ENCODE data around the gene PHYHIPL.

Gene PHYHIPL

DNA sequence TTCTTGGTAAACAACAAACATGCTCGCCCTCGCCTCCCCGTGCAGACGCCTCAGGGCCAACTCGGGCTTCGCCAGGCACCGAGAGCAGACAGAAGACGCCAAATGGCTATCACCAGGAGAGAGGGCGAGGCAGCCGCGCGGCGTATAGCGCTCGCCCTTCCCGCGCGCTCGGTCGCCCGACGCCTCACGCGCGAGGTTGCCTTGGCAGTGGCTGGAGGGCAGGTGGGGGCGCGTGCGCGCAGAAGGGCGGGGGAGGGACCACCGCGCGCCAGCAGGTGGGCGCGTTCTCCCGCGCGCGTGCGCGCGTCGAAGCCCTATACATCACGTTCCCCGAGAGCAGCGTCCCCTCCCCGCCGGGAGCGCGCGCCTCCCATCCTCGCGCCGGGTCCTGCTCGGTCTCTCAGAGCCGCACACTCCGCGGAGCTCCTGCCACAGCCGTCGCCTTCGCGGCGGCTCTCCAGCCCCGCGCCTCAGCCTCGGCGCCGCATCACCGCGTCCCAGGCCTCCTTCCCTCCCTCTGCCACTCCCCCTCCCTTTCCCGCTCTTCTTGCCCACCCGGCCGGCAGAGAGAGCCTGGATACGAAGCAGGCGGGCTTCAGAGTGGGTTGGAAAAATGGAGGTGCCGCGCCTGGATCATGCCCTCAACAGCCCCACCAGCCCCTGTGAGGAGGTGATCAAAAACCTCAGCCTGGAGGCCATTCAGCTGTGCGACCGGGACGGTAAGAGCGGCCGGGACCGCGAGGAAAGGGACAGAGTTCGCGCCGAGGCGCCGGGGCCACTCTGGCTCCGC, at the start of gene PHYHIPL:
Gene PHYHIPL, plus strand, starts transcription at position 403 of the 790 bp plus-strand sequence. Its CDS starts 211 bp downstream, at position 614.
- DNase-seq: no peak

DNA sequence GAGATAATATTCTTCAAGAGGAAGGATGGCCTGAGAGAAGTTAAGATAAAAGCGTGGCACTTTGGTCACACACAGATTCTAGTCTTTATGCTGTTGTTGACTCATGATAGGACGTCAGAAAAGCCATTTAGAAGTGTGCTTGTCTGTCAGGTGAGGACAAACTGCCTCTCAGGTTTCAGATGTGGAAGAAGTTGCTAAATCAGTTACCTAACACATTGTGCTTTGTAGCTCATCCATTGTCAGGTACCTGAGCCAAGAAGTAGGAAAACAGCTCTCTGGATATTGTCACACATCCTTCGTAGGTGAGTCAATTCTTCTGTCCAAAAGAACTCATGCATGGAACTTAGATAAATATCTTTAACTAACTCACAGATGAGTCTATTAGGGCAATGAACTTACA, 49.5 kb upstream of the PHYHIPL start:
- DNase-seq: no peak

DNA sequence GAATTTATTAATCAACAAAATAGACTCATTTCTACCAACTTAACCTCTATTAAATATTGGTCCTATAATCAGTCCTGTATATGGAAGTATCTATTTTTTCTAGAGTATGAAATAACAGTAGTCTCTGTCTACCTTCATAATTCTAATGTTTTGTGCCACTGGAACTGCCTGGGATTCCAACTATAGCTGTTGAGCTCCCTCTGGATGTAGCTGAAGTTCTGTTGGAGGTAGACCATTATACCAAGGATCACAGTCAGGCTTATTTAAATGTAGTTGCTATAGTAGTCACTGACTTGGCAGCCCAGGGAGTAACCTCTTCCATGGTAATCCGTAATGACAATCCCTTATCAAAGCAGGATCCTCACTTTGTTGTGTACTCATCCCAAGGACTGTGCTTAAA, 48.5 kb upstream of the PHYHIPL start:
- no peak for DNase-seq

DNA sequence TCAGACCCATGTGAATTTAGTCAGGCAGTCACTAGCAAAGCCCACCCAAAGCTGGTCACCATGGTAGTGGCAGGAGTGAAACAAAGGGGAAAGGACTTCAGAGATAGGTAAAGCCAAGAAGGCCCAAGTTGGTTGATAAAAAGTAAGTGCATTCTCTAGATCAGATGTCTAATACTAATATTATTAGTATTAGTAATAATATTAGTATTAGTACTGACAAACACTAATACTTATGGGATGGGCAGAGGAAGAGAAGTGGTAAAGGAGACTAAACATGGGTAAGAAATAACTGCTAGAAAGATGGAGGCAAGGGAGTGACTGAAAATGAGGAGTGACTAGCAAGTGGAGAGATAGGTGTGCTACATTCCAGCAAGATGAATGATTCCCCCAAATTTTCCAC, 46.6 kb upstream of the PHYHIPL start:
- no peak for DNase-seq

DNA sequence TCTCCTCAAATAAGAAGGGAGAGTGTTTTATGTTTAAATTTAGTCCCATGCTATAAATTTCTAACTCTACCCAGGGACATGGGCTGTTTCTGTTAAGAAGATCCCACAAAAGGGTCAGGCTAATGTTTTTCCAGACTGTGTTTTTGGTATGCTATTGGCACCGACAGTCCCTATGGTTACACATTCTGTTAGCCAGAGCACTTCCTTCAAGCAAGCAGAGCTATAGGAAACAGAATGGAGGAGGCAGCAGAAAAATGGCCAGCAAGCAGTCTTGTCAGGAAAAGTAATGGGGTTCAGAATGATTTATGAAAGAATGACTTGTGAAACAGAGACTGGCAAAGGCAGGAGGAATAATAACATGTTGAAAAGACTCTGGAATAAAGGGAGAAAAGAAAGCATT, 44.8 kb upstream of the PHYHIPL start:
- no peak for DNase-seq

DNA sequence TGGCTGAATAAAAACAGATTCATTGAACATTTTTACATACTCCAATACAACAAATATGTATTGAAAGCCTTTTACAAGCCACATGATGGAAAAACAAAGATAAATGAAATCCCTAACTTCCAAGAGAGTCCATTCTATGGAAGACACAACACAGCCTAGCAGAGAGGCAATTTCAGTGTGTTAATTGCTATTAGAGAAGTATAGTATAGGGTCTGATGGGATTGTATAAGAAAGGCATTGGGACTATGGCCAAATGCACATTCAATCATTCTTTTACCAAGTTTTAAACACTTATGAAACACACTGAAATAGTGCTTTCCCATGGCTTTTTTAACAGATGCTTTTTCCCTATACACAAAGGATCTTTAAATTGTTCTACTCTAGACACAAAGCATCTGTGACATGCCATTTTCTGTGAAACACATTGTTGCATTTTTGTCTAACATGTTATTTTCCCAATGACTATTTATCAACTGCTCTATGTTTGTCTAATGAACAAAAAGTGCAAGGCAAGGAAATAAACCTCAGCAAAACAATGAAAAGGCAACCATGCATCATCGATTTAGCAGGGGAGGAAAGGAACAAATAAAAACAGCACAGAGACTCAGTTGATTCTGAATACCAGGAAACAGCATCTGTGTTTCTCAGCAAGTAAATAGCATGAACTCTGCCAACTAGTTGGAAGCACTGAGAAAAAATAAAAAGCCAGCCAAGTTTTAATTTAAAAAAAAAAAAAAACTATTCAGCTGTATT, 42.4 kb upstream of the PHYHIPL start:
- no peak for DNase-seq

DNA sequence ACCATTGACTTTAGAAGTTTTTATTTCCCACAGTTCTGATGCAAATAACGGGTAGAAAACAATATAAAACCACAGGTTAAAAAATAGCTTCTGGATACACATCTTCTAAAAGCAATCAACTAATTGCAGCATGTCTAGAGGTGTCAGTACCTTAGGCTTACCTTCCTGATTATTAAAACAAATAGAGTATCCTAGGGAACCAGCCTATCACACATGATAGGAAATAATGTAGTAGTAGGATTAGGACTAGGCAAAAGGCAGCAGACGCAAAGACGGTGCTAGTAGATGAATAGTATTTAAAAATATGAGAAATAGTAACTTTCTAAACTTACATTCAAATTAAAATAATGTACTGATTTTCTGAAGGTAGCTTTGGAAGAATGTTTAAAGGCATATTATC, 41.7 kb upstream of the PHYHIPL start:
- no peak for DNase-seq

DNA sequence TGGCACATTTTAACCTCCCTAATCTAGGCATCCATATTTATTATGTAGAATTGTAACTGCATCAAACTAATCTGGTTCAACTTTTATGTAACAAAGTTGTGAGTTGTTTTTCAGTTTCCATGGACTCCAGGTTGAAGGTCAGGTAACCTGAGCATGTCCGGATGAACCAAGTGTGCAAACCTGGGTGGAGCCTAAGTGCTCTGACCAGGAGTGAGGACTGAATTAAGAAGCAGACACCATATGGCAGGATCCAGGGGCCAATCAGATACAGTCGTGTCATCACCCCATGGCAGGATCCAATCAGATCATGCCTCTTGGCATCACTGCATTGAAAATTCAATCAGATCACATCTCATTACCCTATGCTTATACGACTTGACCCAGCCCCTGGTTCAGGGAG, 41.2 kb upstream of the PHYHIPL start:
- DNase-seq: no peak

DNA sequence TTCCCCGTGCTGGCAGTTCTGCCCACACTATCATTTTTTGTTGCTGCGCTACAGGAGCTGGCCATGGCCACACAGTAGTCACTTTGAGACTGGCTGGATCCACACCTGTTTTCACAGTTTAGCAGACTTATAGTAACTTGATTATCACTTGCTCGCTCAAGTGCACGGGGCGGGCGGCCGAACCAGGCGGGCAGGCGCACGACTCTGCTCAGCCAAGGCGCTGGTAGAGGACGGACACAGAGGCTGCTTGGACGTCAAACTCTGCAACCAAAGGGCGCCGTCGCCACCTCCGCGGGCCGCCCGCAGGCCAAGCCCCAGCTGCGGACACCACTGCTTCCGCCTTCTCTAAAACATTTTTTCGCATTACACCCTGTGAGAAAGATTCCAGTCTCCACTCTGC, 38.4 kb upstream of the PHYHIPL start:
- DNase-seq: no peak

DNA sequence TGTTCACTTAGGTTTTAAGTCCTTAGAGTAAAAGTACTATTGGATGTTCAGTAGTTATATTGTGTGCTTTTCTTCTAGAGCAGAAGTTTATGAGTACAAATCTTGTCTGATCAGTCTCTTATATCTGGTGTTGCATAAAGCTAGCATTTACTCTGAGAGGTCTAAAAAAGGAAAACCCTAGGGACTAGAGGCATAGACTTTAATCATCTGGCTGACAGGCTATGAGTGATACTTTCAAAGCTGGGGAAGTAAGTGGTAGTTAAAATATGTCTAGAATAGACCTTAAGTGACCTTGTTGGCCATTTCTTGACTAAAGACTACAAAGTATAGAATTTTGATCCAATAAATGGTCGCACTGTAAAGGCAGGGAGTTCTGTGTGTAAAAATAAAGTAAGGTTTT, 32.9 kb upstream of the PHYHIPL start:
- DNase-seq: no peak

DNA sequence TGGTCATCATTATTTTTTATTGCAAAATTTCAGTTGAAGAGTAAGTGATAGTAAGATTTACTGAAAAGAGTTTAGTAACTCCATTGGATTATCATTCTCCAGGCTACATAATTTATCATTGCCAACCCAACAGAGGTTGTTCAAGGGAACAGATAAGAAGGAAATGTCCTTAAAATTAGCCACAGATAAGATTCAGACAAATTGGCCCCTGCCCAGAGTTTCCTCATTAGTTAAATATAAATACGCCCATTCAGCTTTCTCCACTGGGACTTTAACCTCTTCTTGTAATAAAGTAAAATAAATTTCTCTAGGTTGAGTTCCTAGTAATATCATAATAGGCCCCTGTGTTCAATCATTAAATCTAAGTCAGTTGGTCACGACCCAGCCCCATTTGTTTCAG, 27.7 kb upstream of the PHYHIPL start:
- no peak for DNase-seq

DNA sequence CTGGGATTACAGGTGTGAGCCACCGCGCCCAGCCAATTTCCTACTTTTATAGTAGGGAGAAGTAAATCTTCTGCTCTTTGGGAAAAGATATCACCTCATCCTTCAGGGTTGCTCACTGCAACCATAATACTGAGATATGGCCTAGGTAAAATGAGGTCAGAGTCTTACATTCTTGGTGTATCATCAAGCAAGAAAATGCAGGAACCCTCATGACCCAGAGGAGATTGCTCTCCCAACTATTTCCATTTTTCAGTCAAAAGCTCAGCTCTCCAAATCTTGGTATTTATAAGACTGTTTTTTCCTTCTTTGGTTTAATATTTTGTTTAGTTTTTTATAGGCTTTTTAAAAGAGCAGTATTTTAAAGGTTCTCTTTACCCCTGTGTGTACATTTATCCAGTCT, 20.9 kb upstream of the PHYHIPL start:
- DNase-seq: no peak

DNA sequence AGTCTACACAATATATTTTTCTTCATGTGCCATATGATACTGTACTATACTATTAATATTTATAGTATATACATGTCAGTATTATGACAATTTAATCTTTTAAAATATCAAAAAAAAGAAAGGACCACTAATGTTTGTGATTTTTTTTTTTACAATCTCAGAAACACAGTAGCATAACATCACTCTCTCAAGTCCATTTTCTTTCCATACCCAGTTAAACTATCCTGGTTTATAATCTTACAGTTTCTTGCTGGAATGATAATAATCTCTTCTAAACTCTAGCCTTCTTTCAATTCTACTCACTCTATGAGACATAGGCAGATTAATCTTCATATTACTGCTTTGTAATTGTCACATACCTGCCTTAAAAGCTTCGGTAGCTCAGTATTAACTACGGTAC, 8.9 kb upstream of the PHYHIPL start:
- no peak for DNase-seq

DNA sequence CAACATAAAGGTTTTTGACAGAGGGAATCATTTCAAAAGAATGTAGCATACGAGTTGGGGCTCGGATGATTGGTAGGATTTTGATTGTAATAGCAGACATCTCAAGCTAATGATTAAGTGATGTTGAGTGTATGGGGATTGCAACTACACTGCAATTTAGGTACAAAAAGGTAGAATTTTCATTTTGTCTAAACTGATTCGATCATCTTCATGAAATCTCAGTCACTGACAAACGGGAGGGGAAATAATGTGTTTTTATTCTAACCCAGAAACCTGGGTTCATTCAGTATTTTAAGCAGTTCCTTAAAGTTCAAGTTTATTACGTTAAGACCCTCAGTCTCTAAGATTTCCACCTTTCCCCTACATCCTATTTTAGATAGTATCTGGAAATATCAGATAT, 3.9 kb upstream of the PHYHIPL start:
- no peak for DNase-seq

DNA sequence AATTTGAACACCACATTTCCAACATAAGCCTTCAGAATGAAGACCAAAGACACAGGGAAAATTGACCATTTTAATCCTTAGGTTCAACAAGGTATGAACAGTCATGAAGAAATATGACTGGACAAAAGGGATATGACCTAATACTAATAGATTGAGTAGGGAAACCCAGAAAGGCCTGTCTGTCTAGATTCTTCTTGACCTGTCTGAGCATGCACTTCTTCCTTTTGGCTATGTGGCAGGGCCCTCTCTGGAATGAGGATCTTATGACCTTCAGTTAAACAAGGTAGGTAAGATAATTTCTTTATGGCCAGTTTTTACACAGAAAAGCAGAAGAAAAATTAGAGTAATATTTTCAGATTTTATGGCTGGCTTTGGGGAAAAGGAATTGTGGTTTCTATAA, 3.0 kb upstream of the PHYHIPL start:
- DNase-seq: no peak

DNA sequence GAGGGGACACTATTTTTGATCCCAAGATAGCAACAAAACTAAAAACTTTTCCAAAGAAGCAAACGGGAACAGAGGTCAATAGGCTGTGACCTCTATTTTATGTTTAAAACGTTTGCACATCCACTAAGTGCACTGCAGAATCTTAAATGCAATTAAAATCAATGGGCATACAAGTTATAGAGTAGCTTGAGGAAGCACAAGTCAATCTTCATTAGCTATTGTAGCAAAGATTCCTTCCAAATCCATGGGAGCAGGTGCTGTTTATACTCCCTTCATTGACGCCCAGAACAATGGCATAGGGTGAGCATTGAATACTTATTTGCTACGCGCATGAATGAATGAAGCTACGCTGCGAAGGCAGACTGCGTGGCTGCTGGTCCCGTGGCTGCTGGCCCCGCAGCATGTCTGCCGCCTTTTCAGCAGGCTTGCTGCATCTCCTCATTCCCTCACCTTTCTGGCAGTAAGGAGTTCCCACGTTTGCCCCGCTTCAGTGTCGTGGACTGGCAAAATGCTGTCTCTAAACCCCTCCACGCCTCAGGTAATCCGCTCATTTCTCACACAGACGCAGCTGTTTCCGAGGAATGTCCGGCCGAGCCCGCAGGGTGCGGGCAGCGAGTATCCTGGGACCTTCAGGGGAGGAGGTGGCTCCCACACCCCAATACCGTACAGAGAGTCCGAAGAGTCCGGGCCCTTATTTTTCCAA, 754 bp upstream of the PHYHIPL start:
- no peak for DNase-seq

DNA sequence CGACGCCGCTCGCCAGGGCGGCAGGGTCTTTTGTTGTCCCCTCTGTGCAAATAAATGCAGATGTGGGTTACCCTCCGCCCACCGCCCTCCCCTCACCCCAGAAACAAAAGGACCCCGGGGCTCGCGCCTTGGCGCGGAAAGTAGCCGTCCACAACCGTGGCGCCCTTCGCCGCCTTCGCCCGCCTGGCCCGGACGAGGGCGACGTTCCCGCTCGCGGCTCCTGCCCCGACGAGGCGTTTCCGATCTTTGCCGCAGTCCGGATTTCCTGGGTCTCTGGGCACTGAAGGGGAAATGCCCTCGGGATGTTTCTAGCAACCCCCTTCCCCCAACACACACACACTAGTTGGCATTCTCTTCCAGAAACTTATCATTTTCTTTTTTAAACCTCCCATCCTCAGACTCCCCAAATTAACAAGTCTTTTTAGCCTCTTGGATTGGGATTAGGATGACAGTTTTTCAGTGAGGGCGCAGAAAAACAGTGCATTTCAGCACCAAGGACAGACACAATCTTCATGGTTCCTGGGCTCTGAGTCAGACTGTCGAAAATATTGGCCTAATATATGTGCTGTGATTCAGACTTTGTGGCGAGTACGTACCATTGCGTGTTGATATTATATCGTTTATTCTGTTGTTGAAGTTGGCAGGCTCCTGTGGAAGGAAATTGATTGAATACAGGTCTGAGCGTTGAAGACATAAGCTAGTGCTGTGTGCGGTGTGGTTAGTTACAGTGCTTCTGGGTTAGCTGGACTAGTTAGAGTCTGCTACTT, 771 bp downstream of the PHYHIPL start:
- DNase-seq: no peak

DNA sequence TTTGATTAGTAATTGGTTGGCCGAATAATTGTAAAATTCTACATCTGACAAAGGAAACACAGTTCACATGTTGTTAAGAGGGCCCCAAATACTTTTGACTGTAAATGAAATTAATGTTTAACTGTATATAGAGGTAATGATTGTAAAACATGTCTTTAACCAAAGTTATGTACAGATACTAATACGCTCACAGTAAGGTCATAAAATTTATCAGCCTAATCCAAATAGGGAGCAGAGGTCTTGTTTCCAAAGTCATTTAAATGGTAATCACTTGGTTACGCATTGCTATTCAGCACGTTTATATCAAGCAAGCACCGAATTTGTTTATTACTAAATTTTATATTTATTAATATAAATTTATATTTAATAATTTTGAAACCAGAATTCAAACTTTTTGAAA, 1.4 kb downstream of the PHYHIPL start:
- DNase-seq: no peak

DNA sequence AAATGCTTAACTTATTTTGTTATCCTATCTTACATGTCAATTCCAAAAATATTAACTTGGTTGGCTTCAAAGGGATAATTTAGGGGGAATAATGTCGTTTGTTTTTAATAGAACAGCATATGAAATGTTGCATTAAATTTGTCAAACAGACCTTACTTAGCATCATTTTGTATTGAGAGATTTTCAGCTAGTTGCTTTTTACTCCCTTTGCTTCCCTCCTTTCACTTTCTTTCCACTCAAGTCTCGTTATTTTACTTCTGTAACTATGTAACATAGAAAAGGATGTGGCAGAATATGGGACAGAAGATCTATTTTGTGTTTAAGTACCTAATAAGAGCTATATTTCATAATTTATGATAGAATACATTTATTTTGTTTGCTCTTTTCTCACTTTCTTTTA, 2.6 kb downstream of the PHYHIPL start:
- no peak for DNase-seq

DNA sequence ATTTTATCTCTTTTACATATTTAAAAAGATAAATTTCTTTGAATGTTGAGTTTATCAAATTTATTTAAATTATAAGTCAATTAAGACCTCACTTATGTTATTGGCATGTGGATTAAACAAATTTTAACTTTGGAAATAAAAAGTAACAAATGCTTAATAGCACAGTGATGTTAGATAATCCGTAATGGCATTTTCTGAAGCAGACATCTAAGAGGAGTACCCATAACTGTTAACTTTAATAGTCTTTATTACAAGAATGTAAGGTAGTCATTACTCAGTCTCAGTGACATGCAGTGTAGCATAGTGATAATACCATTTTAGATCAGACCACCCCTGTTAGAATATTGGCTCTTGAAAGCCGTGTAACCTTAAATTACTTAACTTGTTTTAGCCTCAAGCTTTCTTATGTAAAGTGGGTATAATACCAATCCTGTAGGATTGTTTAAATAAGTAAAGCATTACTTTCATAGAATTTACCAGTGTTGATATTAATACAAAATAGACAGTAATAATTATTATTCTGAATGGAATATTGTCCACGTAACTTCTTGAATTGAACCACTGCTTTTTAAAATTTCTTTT, 4.3 kb downstream of the PHYHIPL start:
- no peak for DNase-seq

DNA sequence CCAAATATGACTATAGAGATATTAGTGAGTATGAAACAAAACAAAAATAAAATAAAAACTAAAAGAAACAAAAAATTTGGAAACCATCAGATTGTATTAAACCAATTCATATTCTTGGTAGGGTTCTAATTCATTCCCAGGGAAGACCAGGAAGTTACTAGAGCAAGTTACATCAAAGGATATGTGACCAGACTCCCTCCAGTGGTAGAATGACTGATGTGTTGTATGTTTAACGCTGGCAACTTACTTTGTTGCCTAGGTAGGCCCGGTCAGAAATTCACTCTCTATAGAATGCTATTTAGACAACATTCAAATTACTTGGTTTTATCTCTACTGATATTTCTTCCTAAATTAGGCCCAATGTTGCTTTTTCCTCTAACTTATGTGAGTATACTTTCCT, 5.2 kb downstream of the PHYHIPL start:
- DNase-seq: no peak

DNA sequence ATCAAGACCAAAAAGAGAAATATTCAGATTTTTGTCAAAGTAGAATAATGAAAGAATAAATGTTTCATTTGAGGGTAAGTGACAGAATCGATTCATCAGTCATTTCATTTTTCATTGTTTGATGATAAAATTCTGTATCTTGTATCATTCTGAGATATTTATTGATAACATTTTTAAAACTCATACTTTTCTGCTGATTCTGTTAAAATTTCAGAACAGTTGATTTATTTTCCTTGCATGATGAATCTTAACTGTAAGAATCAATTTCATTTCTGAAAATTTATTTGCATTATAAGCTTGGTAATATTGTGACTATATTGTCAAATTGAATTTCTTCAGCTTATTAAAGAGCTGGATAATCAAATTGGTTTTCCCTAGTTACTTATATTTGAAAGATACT, 13.9 kb downstream of the PHYHIPL start:
- no peak for DNase-seq

DNA sequence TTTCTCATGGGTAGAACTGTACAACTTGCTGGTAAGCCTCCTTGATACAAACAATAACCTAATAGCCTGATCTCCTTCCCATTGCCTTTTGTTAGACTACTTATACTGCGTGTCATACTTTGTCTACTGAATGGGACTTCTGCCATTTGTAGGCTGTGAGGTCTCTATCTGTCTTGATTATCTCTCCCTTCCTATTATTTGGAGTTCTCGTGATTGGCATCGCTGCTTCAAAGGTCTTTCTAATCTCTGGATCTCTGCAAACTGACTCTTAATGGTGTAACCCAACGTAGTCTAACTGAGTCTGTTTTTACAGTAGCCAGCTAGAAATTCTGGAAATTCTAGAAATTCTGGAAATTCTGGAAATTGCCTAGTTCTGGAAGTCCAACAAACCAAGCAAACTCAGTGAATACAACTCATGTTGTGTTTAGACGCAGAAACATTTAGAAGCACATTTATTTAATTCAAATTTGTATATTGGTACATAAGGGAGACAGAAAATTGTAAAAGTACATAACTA, 29.8 kb downstream of the PHYHIPL start:
- no peak for DNase-seq
